Neural progenitor cell (in vitro differentiated cells): ENCODE data around the gene BRD3. TPM values are rescaled to one million over a fixed set of nuclear protein-coding genes. Genes with fewer than 3 reads are reported as not detected.
A peak's percentile ranks its signal among the peaks of the same experiment; 100 is the strongest.
"Not testable (repeated sequence)": the region's sequence is repeated elsewhere in the genome, so short reads cannot be mapped to it uniquely, and the experiment has no call there.

Experiments
- DNase-seq: peaks from one replicate; pipeline ENCODE4 v3.0.0-alpha.2; 2016; ENCODE audit warnings: low spot score
- H2AFZ ChIP-seq: fragments of 200-600 bp; sonication (generic); replicated peaks from 2 replicates; pipeline ENCODE4 v1.6.1; 2016; ENCODE audit warnings: antibody characterized with exemption
- H3F3A ChIP-seq: fragments of 200-600 bp; sonication (generic); 2 replicates; pipeline ENCODE4 v1.6.1; 2016; ENCODE audit warnings: antibody characterized with exemption, low read depth
- H3K27ac ChIP-seq: fragments of 200-600 bp; sonication (generic); 2 replicates; pipeline ENCODE4 v1.5.1; 2016; ENCODE audit warnings: mild to moderate bottlenecking
- H3K27me3 ChIP-seq: fragments of 200-600 bp; sonication (generic); 2 replicates; pipeline ENCODE4 v1.6.1; 2016; ENCODE audit warnings: mild to moderate bottlenecking, moderate library complexity
- H3K36me3 ChIP-seq: fragments of 200-600 bp; sonication (generic); 2 replicates; pipeline ENCODE4 v1.5.1; 2016
- H3K4me1 ChIP-seq: fragments of 200-600 bp; sonication (generic); 2 replicates; pipeline ENCODE4 v1.6.1; 2016; ENCODE audit warnings: mixed run types
- H3K4me2 ChIP-seq: fragments of 200-600 bp; sonication (generic); 2 replicates; pipeline ENCODE4 v1.6.1; 2016
- H3K4me3 ChIP-seq: fragments of 200-600 bp; sonication (generic); 2 replicates; pipeline ENCODE4 v1.5.1; 2016
- H3K79me2 ChIP-seq: fragments of 200-600 bp; sonication (generic); 2 replicates; pipeline ENCODE4 v1.6.1; 2016; ENCODE audit warnings: low read depth
- H3K9ac ChIP-seq: fragments of 200-600 bp; sonication (generic); 2 replicates; pipeline ENCODE4 v1.6.1; 2016
- H3K9me3 ChIP-seq: fragments of 200-600 bp; sonication (generic); 2 replicates; pipeline ENCODE4 v1.5.1; 2016; ENCODE audit warnings: low read depth
- H4K20me1 ChIP-seq: fragments of 200-600 bp; sonication (generic); 2 replicates; pipeline ENCODE4 v1.6.1; 2016; ENCODE audit warnings: low read depth
- H3K27ac Mint-ChIP-seq: 3 replicates; pipeline ENCODE4 v1.8.0; 2021; ENCODE audit warnings: mixed read lengths
- H3K27me3 Mint-ChIP-seq: 2 replicates; pipeline ENCODE4 v1.8.0; 2022; ENCODE audit warnings: low read depth, mild to moderate bottlenecking, inconsistent platforms, moderate library complexity, mixed read lengths; ENCODE audit not compliant: insufficient read depth
- H3K36me3 Mint-ChIP-seq: 3 replicates; pipeline ENCODE4 v1.8.0; 2021; ENCODE audit warnings: mixed read lengths
- H3K4me1 Mint-ChIP-seq: 3 replicates; pipeline ENCODE4 v1.8.0; 2021; ENCODE audit warnings: mixed read lengths
- H3K4me3 Mint-ChIP-seq: 3 replicates; pipeline ENCODE4 v1.8.0; 2021; ENCODE audit warnings: mild to moderate bottlenecking, moderate library complexity, mixed read lengths
- H3K9me3 Mint-ChIP-seq: 3 replicates; pipeline ENCODE4 v1.8.0; 2020; ENCODE audit warnings: mixed read lengths
- CTCF ChIP-seq: fragments of 200-600 bp; sonication (generic); IDR thresholded peaks from 2 replicates; pipeline ENCODE4 v1.5.1; 2017; ENCODE audit warnings: antibody characterized with exemption, mild to moderate bottlenecking
- EZH2 ChIP-seq: fragments of 200-600 bp; sonication (generic); IDR thresholded peaks from 2 replicates; pipeline ENCODE4 v1.6.1; 2017; ENCODE audit warnings: antibody characterized with exemption, mild to moderate bottlenecking, moderate library complexity
- EZH2phosphoT487 ChIP-seq: fragments of 200-600 bp; sonication (generic); IDR thresholded peaks from 2 replicates; pipeline ENCODE4 v1.6.1; 2017; ENCODE audit warnings: antibody characterized with exemption
- total RNA-seq: library from RNA; depleted of rRNA; stranded (reverse); fragments of >200 nt; gene quantifications from 2 replicates; pipeline ENCODE4 v1.2.3, GENCODE V29; 2015; ENCODE audit warnings: low replicate concordance

The BRD3 gene
- total RNA-seq, 1 donor from 2014 or later = 14.8 TPM

- Histone ChIP-seq H3K9me3 (no peaks in the 10 kb centered on the region), H3K4me2 (no peak overlapping the region), H3K79me2 (no peaks in the 10 kb centered on the region), H4K20me1 (no peaks in the 10 kb centered on the region), H3K27me3 (no peaks in the 10 kb centered on the region), H3K4me1 (no peaks in the 10 kb centered on the region), H3K4me3 (no peak overlapping the region), H3K27ac (no peak overlapping the region), H3K36me3 (no peaks in the 10 kb centered on the region), H3K9ac (no peak overlapping the region), H3F3A (no peaks in the 10 kb centered on the region), H2AFZ (no peak overlapping the region)
- no peak for DNase-seq
- H3K4me1 Mint-ChIP-seq = no peaks in the 10 kb centered on the region
- H3K4me3 Mint-ChIP-seq = peak overlapping the region; percentile 2
- H3K36me3 Mint-ChIP-seq = no peaks in the 10 kb centered on the region
- peak overlapping the region; percentile 29 for H3K27ac Mint-ChIP-seq
- TF ChIP-seq CTCF (no peak), EZH2phosphoT487 (no peak), EZH2 (no peak)
- peaks cover 24% of the 10 kb centered on the region for H3K9me3 Mint-ChIP-seq
- H3K27me3 Mint-ChIP-seq = peaks cover 20% of the 10 kb centered on the region
These were observed 35.7 kb upstream of the BRD3 start for GRCh38 chr9:134103391-134103998.

- Histone ChIP-seq H3F3A (no peaks in the 10 kb centered on the region), H2AFZ (no peak overlapping the region), H3K4me1 (no peaks in the 10 kb centered on the region), H3K9me3 (no peaks in the 10 kb centered on the region), H3K27ac (no peak overlapping the region), H3K27me3 (no peaks in the 10 kb centered on the region), H3K9ac (no peak overlapping the region), H3K4me3 (no peak overlapping the region), H3K79me2 (no peaks in the 10 kb centered on the region), H3K36me3 (no peaks in the 10 kb centered on the region), H3K4me2 (no peak overlapping the region), H4K20me1 (no peaks in the 10 kb centered on the region)
- TF ChIP-seq EZH2phosphoT487 (no peak), EZH2 (no peak), CTCF (no peak)
- no peaks in the 10 kb centered on the region for H3K36me3 Mint-ChIP-seq
- H3K4me1 Mint-ChIP-seq = no peaks in the 10 kb centered on the region
- peaks cover 16% of the 10 kb centered on the region for H3K27me3 Mint-ChIP-seq
- H3K27ac Mint-ChIP-seq = no peak overlapping the region
- peaks cover 24% of the 10 kb centered on the region for H3K9me3 Mint-ChIP-seq
- DNase-seq = no peak
- no peak overlapping the region for H3K4me3 Mint-ChIP-seq
These were observed 33.9 kb upstream of the BRD3 start for GRCh38 chr9:134101623-134102149.

- H3K36me3 Mint-ChIP-seq, H3K36me3 ChIP-seq, H3F3A ChIP-seq, H3K79me2 ChIP-seq, H3K27me3 ChIP-seq, H3K4me2 ChIP-seq, H3K4me1 ChIP-seq, DNase-seq, H3K9ac ChIP-seq, H4K20me1 ChIP-seq, H3K4me3 ChIP-seq, H2AFZ ChIP-seq, H3K9me3 ChIP-seq, H3K4me1 Mint-ChIP-seq, H3K27ac Mint-ChIP-seq, H3K4me3 Mint-ChIP-seq, H3K27ac ChIP-seq: not testable (repeated sequence)
- H3K27me3 Mint-ChIP-seq = peaks cover 14% of the 10 kb centered on the region
- peaks cover 20% of the 10 kb centered on the region for H3K9me3 Mint-ChIP-seq
These were observed 33.3 kb upstream of the BRD3 start for GRCh38 chr9:134101133-134101532.

GRCh38 chr9:134100040-134100439 lies 32.2 kb upstream of the BRD3 start:
- peaks cover 18% of the 10 kb centered on the region for H3K9me3 Mint-ChIP-seq
- H3K4me3 Mint-ChIP-seq = no peak overlapping the region
- H3K27me3 ChIP-seq = no peaks in the 10 kb centered on the region
- no peaks in the 10 kb centered on the region for H3K36me3 Mint-ChIP-seq
- H3K4me1 ChIP-seq = no peaks in the 10 kb centered on the region
- no peak overlapping the region for H3K9ac ChIP-seq
- H3K4me3 ChIP-seq = no peak overlapping the region
- no peaks in the 10 kb centered on the region for H4K20me1 ChIP-seq
- no peaks in the 10 kb centered on the region for H3K4me1 Mint-ChIP-seq
- TF ChIP-seq EZH2phosphoT487 (no peak), EZH2 (no peak), CTCF (no peak)
- H3F3A ChIP-seq = no peaks in the 10 kb centered on the region
- no peak overlapping the region for H3K27ac ChIP-seq
- H2AFZ ChIP-seq = no peak overlapping the region
- H3K4me2 ChIP-seq = no peak overlapping the region
- H3K79me2 ChIP-seq = no peaks in the 10 kb centered on the region
- H3K27ac Mint-ChIP-seq = no peak overlapping the region
- no peak for DNase-seq
- H3K36me3 ChIP-seq = no peaks in the 10 kb centered on the region
- no peaks in the 10 kb centered on the region for H3K9me3 ChIP-seq
- peaks cover 14% of the 10 kb centered on the region for H3K27me3 Mint-ChIP-seq
